Activated naive CD8-positive, alpha-beta T cell treated with anti-CD3 and anti-CD28 coated beads for 36 hours (primary cell): ENCODE measurements around the gene SFMBT1. TPM values are rescaled to one million over a fixed set of nuclear protein-coding genes. Genes with fewer than 3 reads are reported as not detected.
"Not testable (repeated sequence)": the region's sequence is repeated elsewhere in the genome, so short reads cannot be mapped to it uniquely, and the experiment has no call there.

Source experiments
- DNase-seq: peaks from one replicate; pipeline ENCODE4 v3.0.0; 2021
- H3K27ac Mint-ChIP-seq: one replicate; pipeline ENCODE4 v1.8.0; 2022; ENCODE audit warnings: mild to moderate bottlenecking, moderate library complexity, mixed read lengths
- H3K27me3 Mint-ChIP-seq: one replicate; pipeline ENCODE4 v1.8.0; 2022; ENCODE audit warnings: mild to moderate bottlenecking, mixed read lengths
- H3K36me3 Mint-ChIP-seq: one replicate; pipeline ENCODE4 v1.8.0; 2021; ENCODE audit warnings: mild to moderate bottlenecking, mixed read lengths
- H3K4me1 Mint-ChIP-seq: one replicate; pipeline ENCODE4 v1.8.0; 2021; ENCODE audit warnings: mixed read lengths
- H3K4me3 Mint-ChIP-seq: one replicate; pipeline ENCODE4 v1.8.0; 2022; ENCODE audit warnings: mild to moderate bottlenecking, moderate library complexity, mixed read lengths
- H3K9me3 Mint-ChIP-seq: one replicate; pipeline ENCODE4 v1.8.0; 2022; ENCODE audit warnings: mixed read lengths
- total RNA-seq, 2 experiments: library from RNA; stranded (reverse); gene quantifications; one replicate each; pipeline ENCODE4 v1.2.3, GENCODE V29; 2021

Gene SFMBT1
- total RNA-seq, 2 experiments from 2014 or later = 19.7 to 21.9 TPM

DNA sequence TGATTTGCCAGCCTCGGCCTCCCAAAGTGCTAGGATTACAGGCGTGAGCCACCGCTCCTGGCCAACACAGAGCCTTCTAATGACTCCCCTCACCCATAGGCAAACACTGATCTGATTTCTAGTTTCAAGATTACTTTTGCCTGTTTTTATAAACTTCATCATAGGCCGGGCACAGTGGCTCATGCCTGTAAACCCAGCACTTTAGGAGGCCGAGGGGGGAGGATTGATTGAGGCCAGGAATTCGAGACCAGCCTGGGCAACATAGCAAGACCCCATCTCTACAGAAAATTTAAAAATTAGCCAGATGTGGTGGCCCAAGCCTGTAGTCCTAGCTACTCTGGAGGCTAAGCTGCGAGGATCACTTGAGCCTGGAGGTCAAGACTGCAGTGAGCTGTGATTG is 8.4 kb upstream of the SFMBT1 start:
- not testable (repeated sequence) for DNase-seq, H3K27me3 Mint-ChIP-seq, H3K4me3 Mint-ChIP-seq, H3K4me1 Mint-ChIP-seq, H3K36me3 Mint-ChIP-seq, H3K27ac Mint-ChIP-seq, H3K9me3 Mint-ChIP-seq

- peaks cover 5% of the 10 kb centered on the region for H3K4me1 Mint-ChIP-seq
- no peak overlapping the region for H3K27ac Mint-ChIP-seq
- no peak overlapping the region for H3K4me3 Mint-ChIP-seq
Observed at GRCh38 chr3:53051929-53052328, 6.1 kb upstream of the SFMBT1 start.

DNA sequence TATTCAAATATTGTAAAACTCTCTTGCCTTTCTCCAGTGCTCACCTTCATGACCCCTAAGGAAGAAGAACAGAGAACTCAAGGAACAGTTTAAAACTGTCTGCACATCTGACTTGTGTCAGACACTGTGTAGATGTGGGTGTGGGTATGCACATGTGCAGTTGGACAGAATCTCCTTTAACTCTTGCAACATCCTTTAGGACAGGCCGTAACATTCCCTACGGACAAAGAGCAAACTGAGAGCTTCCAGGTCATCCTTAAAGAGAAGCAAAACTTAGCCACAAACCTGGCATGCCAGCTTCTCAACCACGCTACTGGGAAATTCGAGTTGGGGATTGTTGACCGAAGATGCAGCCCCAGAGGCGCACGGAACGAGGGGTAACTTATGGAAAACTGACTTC is 4.1 kb upstream of the SFMBT1 start:
- H3K27me3 Mint-ChIP-seq = no peaks in the 10 kb centered on the region
- no peaks in the 10 kb centered on the region for H3K9me3 Mint-ChIP-seq
- peaks cover 8% of the 10 kb centered on the region for H3K4me1 Mint-ChIP-seq
- no peak overlapping the region for H3K27ac Mint-ChIP-seq
- H3K36me3 Mint-ChIP-seq = no peaks in the 10 kb centered on the region
- no peak overlapping the region for H3K4me3 Mint-ChIP-seq
- no peak for DNase-seq

More at GRCh38 chr3:53051929-53052328, 6.1 kb upstream of the SFMBT1 start:
- no peaks in the 10 kb centered on the region for H3K36me3 Mint-ChIP-seq
- no peak for DNase-seq
- H3K27me3 Mint-ChIP-seq = no peaks in the 10 kb centered on the region
- no peaks in the 10 kb centered on the region for H3K9me3 Mint-ChIP-seq

DNA sequence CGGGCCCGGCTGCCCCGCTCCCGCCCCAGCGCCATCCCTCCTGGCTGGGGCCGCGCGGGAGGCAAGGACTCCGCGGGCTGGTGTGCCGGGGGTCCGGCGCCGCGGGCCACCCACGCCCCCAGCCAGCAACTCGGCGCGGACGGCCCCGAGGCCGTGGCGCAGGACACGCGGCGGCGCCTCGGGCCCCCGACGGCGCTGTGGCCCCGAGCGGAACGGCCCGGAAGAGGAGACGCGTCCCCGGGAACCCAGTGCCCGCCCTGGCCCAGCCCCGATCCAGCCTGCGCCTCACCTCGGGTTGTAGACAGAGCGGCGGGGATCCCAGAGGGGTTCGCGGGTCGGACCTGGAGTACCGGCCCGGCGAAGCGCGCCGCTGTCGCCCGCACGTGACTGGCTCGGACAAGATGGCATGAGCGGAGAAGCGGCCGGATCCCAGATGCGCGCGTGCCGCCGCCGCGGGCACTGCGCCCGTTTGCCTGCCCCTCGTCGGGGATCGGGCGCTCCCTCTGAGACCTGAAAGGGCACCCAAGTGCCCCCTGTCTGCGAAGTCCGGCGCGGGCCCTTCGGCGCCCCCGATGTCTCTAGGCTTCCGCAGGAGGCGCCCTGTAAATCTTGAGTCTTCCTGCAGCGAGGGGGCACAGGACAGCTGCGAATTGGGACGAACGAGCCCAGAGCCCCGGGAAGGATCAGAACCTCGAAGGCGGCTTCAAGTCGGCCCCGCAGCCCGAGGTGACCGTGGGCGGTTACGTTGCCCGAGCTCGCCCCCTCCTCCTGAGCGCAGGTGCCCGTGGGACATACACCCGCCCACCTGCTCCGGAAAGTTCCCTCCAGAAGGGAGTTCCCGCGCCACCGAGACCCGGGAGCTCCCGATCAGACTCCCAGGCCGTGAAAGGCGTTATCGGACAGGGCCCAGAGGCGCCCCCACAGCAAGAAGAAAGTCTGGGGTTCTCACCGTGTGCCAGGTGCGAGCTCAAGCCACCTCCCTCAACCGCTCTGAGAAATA is 598 bp upstream of the SFMBT1 start:
- H3K4me3 Mint-ChIP-seq = peak overlapping the region; percentile 80
- no peaks in the 10 kb centered on the region for H3K9me3 Mint-ChIP-seq
- H3K27ac Mint-ChIP-seq = peak overlapping the region; percentile 69
- DNase-seq = peak; percentile 71
- peaks cover 5% of the 10 kb centered on the region for H3K36me3 Mint-ChIP-seq
- peaks cover 34% of the 10 kb centered on the region for H3K4me1 Mint-ChIP-seq
- H3K27me3 Mint-ChIP-seq = no peaks in the 10 kb centered on the region

DNA sequence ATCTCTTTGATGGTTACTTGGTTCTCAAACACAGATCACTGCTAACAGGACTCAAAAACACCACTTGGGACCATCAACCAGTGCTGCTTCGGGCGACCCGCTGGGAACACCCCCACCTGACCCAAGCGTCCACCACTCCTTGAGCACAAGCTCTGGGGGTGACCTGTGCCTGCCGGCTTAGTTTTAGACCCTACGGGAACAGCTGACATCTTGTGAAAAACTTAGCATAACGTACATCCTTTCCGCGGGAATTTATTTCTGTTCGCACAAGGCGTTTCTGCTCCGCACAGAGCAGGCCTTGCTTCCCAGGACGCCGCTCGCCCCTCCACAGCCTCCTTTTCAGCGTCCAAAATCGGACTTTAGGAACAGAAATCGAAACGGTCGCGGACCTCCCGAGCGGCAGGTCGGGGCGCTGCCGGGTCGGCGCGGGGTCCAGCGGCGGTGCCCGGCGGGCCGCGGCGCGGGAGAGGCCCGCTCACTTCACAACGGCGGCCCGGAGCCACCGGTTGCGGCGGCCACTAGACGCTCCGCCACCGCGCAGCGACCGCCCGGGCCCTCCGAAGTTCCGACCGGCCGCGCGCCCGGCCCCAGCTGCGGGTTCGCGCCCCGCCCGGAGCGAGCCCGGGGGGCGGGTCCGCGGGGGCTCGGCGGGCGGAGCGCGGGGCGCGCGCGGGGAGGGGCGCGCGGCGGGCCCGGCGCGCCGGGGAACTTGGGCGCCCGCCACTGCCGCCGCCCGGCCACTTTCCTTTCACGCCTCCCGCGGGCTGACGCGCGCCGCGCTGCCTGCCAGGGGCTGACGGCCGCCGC is 959 bp downstream of the SFMBT1 start:
- Mint-ChIP-seq H3K27me3 (no peaks in the 10 kb centered on the region), H3K36me3 (peaks cover 5% of the 10 kb centered on the region), H3K4me1 (peaks cover 44% of the 10 kb centered on the region), H3K9me3 (no peaks in the 10 kb centered on the region), H3K27ac (peak overlapping the region; percentile 91), H3K4me3 (peak overlapping the region; percentile 89)
- DNase-seq = peak; percentile 67

- Mint-ChIP-seq H3K27me3 (no peaks in the 10 kb centered on the region), H3K27ac (peak overlapping the region; percentile 91), H3K4me3 (peak overlapping the region; percentile 89), H3K36me3 (peaks cover 5% of the 10 kb centered on the region), H3K9me3 (no peaks in the 10 kb centered on the region), H3K4me1 (peaks cover 45% of the 10 kb centered on the region)
- DNase-seq = no peak
Observed at GRCh38 chr3:53044371-53044710, 1.5 kb downstream of the SFMBT1 start.

GRCh38 chr3:53043738-53044137 is 2.1 kb downstream of the SFMBT1 start:
- peak; percentile 8 for DNase-seq
- H3K4me1 Mint-ChIP-seq = peaks cover 51% of the 10 kb centered on the region
- no peaks in the 10 kb centered on the region for H3K27me3 Mint-ChIP-seq
- H3K36me3 Mint-ChIP-seq = peaks cover 8% of the 10 kb centered on the region
- H3K4me3 Mint-ChIP-seq = peak overlapping the region; percentile 41
- no peaks in the 10 kb centered on the region for H3K9me3 Mint-ChIP-seq
- H3K27ac Mint-ChIP-seq = peak overlapping the region; percentile 43

- H3K4me3 Mint-ChIP-seq = no peak overlapping the region
- H3K4me1 Mint-ChIP-seq = peaks cover 58% of the 10 kb centered on the region
- H3K27me3 Mint-ChIP-seq = no peaks in the 10 kb centered on the region
- no peaks in the 10 kb centered on the region for H3K9me3 Mint-ChIP-seq
- no peak overlapping the region for H3K27ac Mint-ChIP-seq
- H3K36me3 Mint-ChIP-seq = peaks cover 8% of the 10 kb centered on the region
- no peak for DNase-seq
Observed at GRCh38 chr3:53042651-53043050, 3.2 kb downstream of the SFMBT1 start.

GRCh38 chr3:53040351-53040820 is 5.5 kb downstream of the SFMBT1 start:
- DNase-seq = no peak
- Mint-ChIP-seq H3K27me3 (no peaks in the 10 kb centered on the region), H3K27ac (no peak overlapping the region), H3K9me3 (no peaks in the 10 kb centered on the region), H3K4me1 (peaks cover 64% of the 10 kb centered on the region), H3K4me3 (no peak overlapping the region), H3K36me3 (peaks cover 8% of the 10 kb centered on the region)

GRCh38 chr3:53039376-53039752 is 6.5 kb downstream of the SFMBT1 start:
- Mint-ChIP-seq H3K9me3 (no peaks in the 10 kb centered on the region), H3K27ac (no peak overlapping the region), H3K4me1 (peaks cover 62% of the 10 kb centered on the region), H3K4me3 (no peak overlapping the region), H3K27me3 (no peaks in the 10 kb centered on the region), H3K36me3 (peaks cover 6% of the 10 kb centered on the region)
- DNase-seq = no peak

DNA sequence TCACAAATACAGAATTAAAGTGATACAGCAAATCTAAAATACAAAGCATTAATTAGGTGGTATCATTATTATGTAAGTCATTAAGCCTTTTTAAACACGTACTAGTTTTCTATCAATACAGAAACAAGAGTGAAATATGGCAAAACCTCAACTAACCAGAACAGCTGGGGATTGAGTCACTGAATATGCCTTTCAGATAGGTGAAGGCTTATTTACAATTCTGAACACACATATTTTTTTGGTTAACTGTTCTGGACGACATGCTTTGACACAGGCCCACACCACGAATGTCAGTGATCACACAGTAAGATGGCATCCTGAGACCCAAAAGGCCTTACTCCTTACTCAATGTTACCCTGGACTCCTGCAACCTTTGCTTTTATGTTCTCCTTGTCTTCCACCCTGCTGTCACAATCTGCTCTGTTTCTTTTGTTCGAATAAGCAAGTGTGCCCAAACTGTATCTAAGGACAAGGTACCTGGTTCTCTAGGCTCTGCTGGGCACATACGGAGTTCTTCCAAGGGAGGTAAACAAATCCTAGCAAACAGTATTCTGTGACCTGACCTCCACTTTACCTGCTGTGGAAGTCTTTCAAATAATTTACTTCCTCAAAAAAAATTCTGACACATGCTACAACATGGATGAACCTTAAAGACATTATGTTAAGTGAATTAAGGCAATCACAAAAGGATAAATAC is 7.0 kb downstream of the SFMBT1 start:
- H3K27ac Mint-ChIP-seq = no peak overlapping the region
- no peaks in the 10 kb centered on the region for H3K27me3 Mint-ChIP-seq
- DNase-seq = no peak
- H3K36me3 Mint-ChIP-seq = peaks cover 6% of the 10 kb centered on the region
- H3K9me3 Mint-ChIP-seq = no peaks in the 10 kb centered on the region
- H3K4me1 Mint-ChIP-seq = peaks cover 57% of the 10 kb centered on the region
- no peak overlapping the region for H3K4me3 Mint-ChIP-seq

DNA sequence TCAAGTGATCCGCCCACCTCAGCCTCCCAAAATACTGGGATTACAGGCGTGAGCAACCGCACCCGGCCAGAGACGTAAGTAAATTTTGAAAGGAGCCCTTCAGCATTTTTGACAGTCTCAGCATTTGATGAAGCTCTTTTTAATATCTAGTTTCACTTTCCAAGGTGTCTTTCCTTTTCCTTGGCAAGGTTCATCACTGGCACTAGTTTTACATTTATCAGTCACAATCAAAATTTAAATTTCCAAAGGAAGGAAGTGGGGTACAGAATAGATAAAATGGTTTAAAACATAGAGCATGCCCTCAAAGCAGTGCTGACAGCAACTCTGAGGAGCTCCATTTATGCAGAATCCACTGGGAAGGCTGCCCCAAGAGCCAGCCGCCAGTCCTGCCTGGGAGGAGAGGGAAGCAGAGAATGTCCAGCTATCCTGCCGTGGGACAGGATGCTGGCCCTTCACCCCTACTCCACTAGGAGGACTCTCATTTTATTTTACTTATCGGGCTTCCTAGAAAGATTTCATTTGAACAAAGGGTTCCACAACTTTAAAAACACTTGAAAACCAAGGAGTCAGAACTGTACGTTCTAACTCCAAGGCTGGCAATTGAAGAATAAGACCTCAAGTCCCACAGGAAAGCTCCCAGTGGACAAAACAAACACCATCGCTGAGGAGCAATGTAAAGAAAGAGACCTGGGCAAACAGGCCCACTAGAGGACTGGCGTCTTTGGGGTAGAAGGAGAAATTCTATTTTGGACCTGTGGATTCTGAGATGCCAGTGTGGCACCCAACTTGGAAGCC is 9.9 kb downstream of the SFMBT1 start:
- no peaks in the 10 kb centered on the region for H3K9me3 Mint-ChIP-seq
- DNase-seq = no peak
- no peak overlapping the region for H3K4me3 Mint-ChIP-seq
- H3K27me3 Mint-ChIP-seq = no peaks in the 10 kb centered on the region
- peaks cover 47% of the 10 kb centered on the region for H3K4me1 Mint-ChIP-seq
- H3K36me3 Mint-ChIP-seq = peaks cover 6% of the 10 kb centered on the region
- H3K27ac Mint-ChIP-seq = no peak overlapping the region

DNA sequence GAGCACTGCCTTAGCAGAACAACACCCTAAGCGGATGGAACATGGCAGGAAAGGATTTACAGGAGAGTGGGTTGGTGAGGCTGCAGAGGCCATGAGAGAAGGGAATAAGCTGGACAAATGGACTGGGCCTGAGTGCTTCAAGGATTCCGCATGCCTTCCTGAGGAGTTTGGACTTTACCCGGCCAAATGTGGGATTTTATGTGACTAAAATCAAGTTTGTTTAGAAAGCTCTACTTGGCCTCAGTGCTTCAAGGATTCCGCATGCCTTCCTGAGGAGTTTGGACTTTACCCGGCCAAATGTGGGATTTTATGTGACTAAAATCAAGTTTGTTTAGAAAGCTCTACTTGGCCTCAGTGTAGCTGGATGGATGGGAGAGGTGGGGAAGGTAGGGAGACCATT is 10.9 kb downstream of the SFMBT1 start:
- H3K4me1 Mint-ChIP-seq = peaks cover 46% of the 10 kb centered on the region
- not testable (repeated sequence) for H3K27me3 Mint-ChIP-seq, H3K36me3 Mint-ChIP-seq, H3K9me3 Mint-ChIP-seq, H3K27ac Mint-ChIP-seq, H3K4me3 Mint-ChIP-seq, DNase-seq

DNA sequence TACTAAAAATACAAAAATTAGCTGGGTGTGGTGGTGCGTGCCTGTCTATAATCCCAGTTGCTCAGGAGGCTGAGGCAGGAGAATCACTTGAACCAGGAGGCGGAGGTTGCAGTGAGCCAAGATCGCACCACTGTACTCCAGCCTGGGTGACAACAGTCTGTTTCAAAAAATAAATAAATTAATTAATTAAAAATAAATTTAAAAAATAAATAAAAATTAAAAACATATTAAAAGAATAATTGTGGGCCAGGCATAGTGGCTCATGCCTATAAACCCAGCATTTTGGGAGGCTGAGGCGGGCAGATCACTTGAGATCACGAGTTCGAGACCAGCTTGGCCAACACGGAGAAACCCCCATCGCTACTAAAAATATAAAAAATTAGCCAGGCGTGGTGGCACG is 11.5 kb downstream of the SFMBT1 start:
- H3K27ac Mint-ChIP-seq, DNase-seq, H3K36me3 Mint-ChIP-seq, H3K9me3 Mint-ChIP-seq, H3K27me3 Mint-ChIP-seq, H3K4me3 Mint-ChIP-seq: not testable (repeated sequence)
- H3K4me1 Mint-ChIP-seq = peaks cover 46% of the 10 kb centered on the region
